HUES64 (cell line): ENCODE results near the gene ATAD3C.
"Not testable (repeated sequence)": the region's sequence is repeated elsewhere in the genome, so short reads cannot be mapped to it uniquely, and the experiment has no call there.

ENCODE experiments used
- H3K27ac ChIP-seq: 2 replicates; pipeline ENCODE4 v1.7.0; 2013; ENCODE audit warnings: low read depth, low read length, inconsistent platforms
- H3K27me3 ChIP-seq: 2 replicates; pipeline ENCODE4 v1.6.1; 2013; ENCODE audit warnings: mild to moderate bottlenecking, low read length; ENCODE audit not compliant: insufficient read depth
- H3K36me3 ChIP-seq: 2 replicates; pipeline ENCODE4 v1.6.1; 2013; ENCODE audit warnings: mild to moderate bottlenecking, low read length; ENCODE audit not compliant: insufficient read depth
- H3K4me1 ChIP-seq: 2 replicates; pipeline ENCODE4 v1.6.1; 2013; ENCODE audit warnings: mild to moderate bottlenecking, low read length, moderate library complexity; ENCODE audit not compliant: insufficient read depth
- H3K4me3 ChIP-seq: 2 replicates; pipeline ENCODE4 v1.5.1; 2013; ENCODE audit warnings: mild to moderate bottlenecking, low read length, moderate library complexity
- H3K9ac ChIP-seq: 2 replicates; pipeline ENCODE4 v1.6.1; 2013; ENCODE audit warnings: mild to moderate bottlenecking, low read depth, low read length
- H3K9me3 ChIP-seq: 2 replicates; pipeline ENCODE4 v1.6.1; 2013; ENCODE audit warnings: low read depth, low read length; ENCODE audit not compliant: insufficient read depth
- WGBS: fragments of 150-250, 120-280 bp; methylation state at CpG from one replicate; pipeline ENCODE4 v1.1.7; 2013; ENCODE audit warnings: missing lambda C conversion rate; 5-methylcytosine and 5-hydroxymethylcytosine counted together

ATAD3C gene

DNA sequence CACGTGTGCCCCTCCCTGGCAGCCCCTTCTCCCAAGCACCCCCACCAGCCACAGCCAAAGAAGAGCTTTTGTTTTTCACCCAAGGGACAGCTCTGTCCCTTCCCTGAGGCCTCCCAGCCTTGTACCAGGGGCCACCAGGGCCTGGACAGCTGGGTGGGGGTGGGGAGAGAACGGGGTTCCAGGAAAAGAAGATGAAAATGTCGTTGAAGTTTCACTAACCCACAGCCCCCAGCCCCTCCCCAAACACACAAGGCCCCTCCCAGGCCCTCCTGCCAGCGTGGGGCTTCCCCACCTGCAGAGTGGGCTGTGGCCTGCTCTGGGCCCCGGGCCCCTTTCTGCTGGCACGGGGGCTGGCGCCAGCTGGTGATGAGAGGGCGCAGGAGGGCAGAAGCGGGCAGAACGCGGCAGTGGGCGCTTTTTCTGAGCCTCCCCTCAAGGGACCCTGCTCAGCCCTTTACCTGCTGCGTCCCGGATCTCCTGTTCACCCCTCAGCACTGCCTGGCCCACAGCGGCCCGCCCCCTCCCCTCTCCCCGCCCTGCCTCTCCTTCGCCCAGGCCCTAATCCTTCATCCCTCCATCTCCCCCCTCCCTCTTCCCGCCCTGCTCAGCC lies 22.9 kb upstream of the ATAD3C start:
- Histone ChIP-seq H3K9ac (no peak overlapping the region), H3K27me3 (no peaks in the 10 kb centered on the region), H3K9me3 (no peaks in the 10 kb centered on the region), H3K4me1 (peaks cover 25% of the 10 kb centered on the region), H3K36me3 (no peaks in the 10 kb centered on the region), H3K27ac (no peak overlapping the region), H3K4me3 (peak overlapping the region; percentile 34; the same call in 1 of the 2 replicates)
- WGBS: 19% methylated on average over 18 of the region's 19 CpGs

DNA sequence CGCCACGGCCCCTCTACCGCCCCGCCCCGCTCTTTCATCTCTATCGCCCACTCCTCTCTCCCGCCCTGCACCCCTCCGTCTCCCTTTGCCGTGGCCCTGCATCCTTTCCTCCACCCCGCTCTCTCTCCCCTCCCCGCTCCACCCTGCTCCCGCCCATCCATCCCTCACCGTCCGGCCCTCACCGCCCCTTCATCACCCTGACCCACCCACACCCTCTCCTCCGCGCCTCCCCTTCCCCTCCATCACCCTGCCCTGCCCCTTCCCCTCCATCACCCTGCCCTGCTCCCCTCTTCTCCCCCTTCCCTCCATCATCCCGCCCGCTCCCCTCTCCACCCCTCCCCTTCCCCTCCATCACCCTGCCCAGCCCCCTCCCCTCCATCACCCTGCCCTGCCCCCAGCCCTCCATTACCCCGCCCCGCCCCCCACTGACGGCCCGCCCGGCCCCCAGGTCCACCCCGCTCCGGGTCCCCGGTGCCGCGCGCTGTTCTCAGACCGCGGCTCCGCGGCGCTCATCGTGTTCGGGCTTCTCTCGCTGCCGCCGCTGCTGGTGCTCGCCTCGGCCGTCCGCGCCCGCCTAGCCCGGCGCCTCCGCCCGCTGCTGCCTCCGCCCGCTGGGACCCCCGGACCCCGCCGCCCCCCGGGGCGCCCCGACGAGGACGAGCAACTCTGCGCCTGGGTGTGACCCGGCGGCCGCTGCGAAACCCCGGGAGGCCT lies 22.2 kb upstream of the ATAD3C start:
- peak overlapping the region; percentile 47 for H3K4me3 ChIP-seq
- 3% methylated on average over 64 of the region's 66 CpGs for WGBS
- H3K27me3 ChIP-seq: no peaks in the 10 kb centered on the region
- H3K27ac ChIP-seq: peak overlapping the region; percentile 35; the same call in 1 of the 2 replicates
- H3K9me3 ChIP-seq: no peaks in the 10 kb centered on the region
- H3K36me3 ChIP-seq: no peaks in the 10 kb centered on the region
- H3K4me1 ChIP-seq: peaks cover 32% of the 10 kb centered on the region
- no peak overlapping the region; the same call in 1 of the 2 replicates for H3K9ac ChIP-seq

DNA sequence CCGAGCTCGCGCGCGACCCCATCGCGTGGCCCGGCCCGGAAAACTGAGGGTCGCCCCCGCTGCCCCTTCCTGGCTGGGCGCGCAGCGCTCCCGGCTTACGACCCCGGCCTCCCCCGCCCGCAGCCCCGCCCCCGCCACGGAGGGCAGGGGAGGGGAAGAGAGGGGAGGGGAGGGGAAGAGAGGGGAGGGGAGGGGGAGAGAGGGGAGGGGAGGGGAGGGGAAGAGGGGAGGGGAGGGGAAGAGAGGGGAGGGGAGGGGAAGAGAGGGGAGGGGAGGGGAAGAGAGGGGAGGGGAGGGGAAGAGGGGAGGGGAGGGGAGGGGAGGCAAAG lies 21.7 kb upstream of the ATAD3C start:
- Histone ChIP-seq H3K27ac (peak overlapping the region; percentile 35; the same call in 1 of the 2 replicates), H3K4me3 (peak overlapping the region; percentile 47), H3K27me3 (no peaks in the 10 kb centered on the region), H3K9me3 (no peaks in the 10 kb centered on the region), H3K36me3 (no peaks in the 10 kb centered on the region), H3K4me1 (peaks cover 33% of the 10 kb centered on the region), H3K9ac (no peak overlapping the region; the same call in 1 of the 2 replicates)
- WGBS: 3% methylated on average over 15 of the region's 22 CpGs

DNA sequence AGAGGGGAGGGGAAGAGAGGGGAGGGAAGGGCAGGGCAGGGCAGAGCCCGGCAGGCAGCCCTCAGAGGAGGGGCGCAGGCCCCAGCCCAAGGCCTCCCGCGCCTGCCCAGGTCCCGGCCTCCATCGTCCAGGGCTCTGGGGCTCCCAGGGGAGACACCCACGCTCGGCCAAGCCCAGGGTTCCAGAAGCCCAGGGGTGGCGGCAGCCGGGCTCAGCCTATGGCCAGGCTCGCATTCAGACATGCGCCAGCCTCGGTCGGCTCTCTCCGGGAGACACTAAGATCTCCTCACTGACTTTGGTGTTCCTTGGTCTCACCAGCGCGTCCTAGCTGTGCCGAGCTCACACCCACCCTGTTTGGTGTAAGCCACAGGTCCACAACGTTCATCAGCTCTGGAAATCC lies 21.3 kb upstream of the ATAD3C start:
- Histone ChIP-seq H3K27ac (no peak overlapping the region), H3K4me1 (peaks cover 32% of the 10 kb centered on the region), H3K9ac (no peak overlapping the region), H3K36me3 (no peaks in the 10 kb centered on the region), H3K27me3 (no peaks in the 10 kb centered on the region), H3K4me3 (no peak overlapping the region), H3K9me3 (no peaks in the 10 kb centered on the region)
- WGBS: 88% methylated on average over 19 of the region's 19 CpGs

DNA sequence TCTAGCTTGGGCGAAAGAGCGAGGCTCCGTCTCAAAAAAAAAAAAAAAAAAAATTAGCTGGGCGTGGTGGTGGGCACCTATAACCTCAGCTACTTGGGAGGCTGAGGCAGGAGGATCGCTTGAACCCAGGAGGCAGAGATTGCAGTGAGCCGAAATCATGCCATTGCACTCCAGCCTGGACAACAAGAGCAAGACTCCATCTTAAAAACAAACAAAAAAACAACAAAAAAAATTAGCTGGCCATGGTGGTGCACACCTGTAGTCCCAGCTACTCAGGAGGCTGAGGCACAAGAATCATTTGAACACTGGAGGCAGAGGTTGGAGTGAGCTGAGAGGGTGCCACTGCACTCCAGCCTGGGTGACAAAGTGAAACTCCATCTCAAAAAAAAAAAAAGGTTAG lies 20.5 kb upstream of the ATAD3C start:
- not testable (repeated sequence) for H3K36me3 ChIP-seq, H3K4me3 ChIP-seq, H3K27me3 ChIP-seq, H3K9me3 ChIP-seq, H3K9ac ChIP-seq, H3K27ac ChIP-seq
- peaks cover 40% of the 10 kb centered on the region for H3K4me1 ChIP-seq
- 93% methylated on average over 6 of the region's 6 CpGs for WGBS

DNA sequence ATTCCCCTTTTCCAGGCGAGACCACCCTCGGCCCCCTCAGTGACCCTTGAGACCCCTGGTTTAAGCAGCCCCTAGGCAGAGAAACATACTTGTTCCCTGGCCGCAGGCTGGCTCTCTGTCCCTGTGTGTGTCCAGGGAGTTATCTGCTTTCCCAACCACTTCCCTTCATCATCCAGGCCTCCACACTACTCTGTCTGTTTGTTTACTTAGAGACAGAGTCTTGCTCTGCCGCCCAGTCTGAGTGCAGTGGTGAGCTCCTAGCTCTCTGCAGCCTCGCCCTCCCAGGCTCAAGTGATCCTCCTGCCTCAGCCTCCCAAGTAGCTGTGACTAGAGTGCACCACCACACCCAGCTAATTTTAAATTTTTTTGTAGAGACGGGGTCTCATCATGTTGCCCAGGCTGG lies 19.8 kb upstream of the ATAD3C start:
- Histone ChIP-seq H3K9ac (no peak overlapping the region), H3K4me1 (peaks cover 47% of the 10 kb centered on the region), H3K27me3 (no peaks in the 10 kb centered on the region), H3K9me3 (no peaks in the 10 kb centered on the region), H3K27ac (no peak overlapping the region; the same call in 1 of the 2 replicates), H3K4me3 (no peak overlapping the region), H3K36me3 (no peaks in the 10 kb centered on the region)
- 91% methylated on average over 6 of the region's 6 CpGs for WGBS

DNA sequence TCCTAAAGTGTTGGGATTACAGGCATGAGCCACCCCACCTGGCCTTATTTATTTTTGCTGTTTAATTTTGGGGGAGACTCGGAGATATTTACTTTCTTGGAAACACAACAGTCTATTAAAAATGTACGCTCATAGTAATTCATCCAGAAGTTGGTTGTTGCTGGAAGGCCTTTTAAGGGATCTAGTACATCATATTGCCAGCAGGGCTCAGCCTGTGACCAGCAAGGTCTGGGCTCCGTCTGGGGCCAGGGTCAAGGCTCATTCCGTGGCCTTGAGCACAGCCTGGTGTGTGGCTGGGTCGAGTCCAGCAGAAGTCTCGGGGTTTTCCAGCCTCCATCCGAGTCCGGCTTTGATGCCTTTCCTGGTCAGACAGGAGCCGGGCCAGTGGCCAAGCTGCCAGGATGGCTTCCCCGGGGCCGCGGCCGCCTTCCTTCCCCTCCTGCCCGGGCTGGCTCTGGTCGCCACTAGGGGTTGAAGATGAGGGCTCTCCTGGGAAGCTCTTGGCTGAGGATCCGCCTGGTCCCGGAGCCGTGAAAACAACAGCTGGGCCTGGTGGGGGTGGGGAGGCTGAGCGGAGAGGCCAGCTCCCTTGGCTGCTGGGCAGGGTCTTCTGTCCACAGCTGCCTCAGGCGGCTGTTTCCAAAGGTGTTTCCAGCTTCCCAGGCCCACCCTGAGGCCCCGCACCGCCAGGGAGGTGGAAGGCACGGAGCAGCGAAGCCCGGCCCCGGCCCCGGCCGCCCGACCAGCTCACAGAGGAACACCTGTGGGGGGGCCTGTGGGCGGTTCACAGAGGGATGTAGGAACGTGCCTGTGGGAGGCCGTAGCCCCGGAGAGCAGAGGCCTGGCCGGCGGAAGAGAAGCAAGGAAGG lies 19.1 kb upstream of the ATAD3C start:
- Histone ChIP-seq H3K4me3 (no peak overlapping the region), H3K4me1 (peaks cover 53% of the 10 kb centered on the region), H3K27ac (peak overlapping the region; percentile 73; the same call in 1 of the 2 replicates), H3K9me3 (no peaks in the 10 kb centered on the region), H3K9ac (peak overlapping the region; percentile 32; the same call in 1 of the 2 replicates), H3K27me3 (no peaks in the 10 kb centered on the region), H3K36me3 (no peaks in the 10 kb centered on the region)
- 33% methylated on average over 35 of the region's 35 CpGs for WGBS

DNA sequence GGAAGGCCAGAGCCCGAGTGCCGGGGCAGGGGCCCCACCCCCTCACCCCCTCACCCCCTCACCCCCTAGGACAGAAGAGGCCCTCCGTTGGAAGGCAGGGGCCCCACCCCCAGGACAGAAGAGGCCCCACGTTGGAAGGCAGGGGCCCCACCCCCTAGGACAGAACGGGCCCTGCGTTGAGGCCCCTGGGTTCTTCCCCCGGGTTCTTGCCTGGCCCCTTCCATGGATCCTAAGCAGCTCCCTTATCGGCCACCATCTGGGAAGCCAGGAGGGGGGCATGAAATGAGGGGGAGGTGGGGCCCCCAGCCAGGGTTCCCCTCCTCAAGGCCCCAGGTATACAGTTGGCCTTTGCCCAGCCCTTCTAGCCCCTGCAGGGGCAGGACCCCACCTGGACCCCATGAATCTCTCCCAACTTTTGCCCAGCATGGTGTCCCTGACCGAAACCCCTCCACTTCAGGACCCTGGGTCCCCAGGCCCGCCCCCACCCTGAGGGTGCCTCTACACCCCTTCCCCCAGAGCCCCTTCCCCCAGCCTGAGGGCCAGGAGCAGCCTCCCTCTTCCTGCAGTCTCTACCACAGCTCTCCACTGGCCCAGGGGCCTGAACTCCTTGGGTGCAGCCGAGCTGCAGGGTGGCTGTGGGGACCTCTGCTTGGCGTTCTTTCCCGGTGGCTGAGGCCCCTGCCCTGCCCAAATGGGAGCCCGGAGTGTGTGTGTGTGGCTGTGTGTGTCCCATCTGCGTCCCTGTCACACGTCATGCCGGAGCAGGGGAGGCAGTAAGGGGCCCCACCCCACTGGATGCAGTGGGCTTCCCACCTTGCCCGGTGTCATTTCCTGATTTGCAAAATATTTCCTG lies 18.3 kb upstream of the ATAD3C start:
- Histone ChIP-seq H3K36me3 (no peaks in the 10 kb centered on the region), H3K9ac (peak overlapping the region; percentile 52; the same call in 1 of the 2 replicates), H3K27ac (peak overlapping the region; percentile 60), H3K27me3 (peaks cover 4% of the 10 kb centered on the region; the same call in 1 of the 2 replicates), H3K4me1 (peaks cover 48% of the 10 kb centered on the region), H3K4me3 (no peak overlapping the region), H3K9me3 (no peaks in the 10 kb centered on the region)
- 54% methylated on average over 16 of the region's 18 CpGs for WGBS

DNA sequence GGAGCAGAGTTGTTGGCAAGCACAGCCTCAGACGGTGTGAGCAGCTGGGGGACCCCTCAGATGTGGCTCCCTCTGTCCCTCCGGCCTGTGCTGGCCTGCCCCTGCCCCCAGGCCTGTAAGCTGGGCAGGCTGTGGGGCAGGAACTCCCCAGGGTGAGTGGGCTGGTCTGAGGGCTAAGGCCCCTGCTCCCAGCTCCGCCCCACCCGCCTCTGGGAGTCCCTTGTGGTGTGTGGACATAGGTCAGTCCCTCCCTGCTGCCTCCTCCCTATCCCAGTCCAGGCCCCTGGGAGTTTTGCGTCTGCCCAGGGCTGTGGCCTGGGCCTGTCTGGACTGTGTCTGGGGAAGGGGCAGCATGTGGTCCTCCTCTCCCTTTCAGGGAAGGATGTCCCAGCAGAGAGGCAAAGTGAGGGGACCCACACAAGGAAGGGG lies 17.6 kb upstream of the ATAD3C start:
- Histone ChIP-seq H3K9ac (peak overlapping the region; percentile 52), H3K36me3 (no peaks in the 10 kb centered on the region), H3K9me3 (no peaks in the 10 kb centered on the region), H3K27me3 (peaks cover 4% of the 10 kb centered on the region; the same call in 1 of the 2 replicates), H3K4me3 (no peak overlapping the region), H3K27ac (peak overlapping the region; percentile 60), H3K4me1 (peaks cover 45% of the 10 kb centered on the region)
- WGBS: 44% methylated on average over 5 of the region's 5 CpGs

DNA sequence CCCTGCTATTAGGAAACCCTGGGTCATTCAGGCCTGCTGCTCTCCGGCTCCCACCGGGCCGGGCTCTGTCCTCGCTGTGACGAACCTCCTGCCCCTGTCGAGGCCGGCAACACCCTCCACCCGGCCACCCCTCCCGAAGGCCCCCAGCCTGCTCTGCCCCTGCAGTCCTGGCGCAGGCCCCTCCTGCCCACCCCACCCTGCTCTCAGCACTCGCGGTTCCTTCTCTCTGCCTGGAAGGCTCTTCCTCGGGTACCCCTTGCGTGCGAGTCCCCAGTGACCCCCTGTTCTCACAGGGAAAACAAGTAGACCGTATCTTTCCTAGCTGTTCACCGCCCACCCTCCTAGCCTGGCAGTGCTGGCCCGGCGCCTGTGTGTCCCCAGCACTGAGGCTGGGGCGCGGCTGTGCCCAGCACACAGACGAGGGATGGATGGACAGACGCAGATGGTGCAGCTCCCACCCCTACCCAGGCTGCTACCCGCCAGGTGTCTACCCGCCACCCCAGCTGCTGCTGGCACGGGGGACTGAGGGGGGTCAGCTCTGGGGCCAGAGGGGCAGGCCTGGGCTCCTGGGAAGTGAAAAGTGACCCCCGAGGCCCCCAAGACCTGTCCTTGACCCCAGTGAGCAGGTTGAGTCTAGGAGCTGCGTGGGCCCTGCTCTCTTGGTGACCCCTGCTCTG lies 17.1 kb upstream of the ATAD3C start:
- Histone ChIP-seq H3K4me3 (no peak overlapping the region), H3K36me3 (no peaks in the 10 kb centered on the region), H3K9me3 (no peaks in the 10 kb centered on the region), H3K4me1 (peaks cover 45% of the 10 kb centered on the region), H3K27ac (peak overlapping the region; percentile 93), H3K27me3 (peaks cover 4% of the 10 kb centered on the region; the same call in 1 of the 2 replicates), H3K9ac (peak overlapping the region; percentile 52; the same call in 1 of the 2 replicates)
- WGBS: 82% methylated on average over 28 of the region's 28 CpGs
